SK-N-SH (cell line): ENCODE data around the gene RBM34. TPM values are rescaled to one million over a fixed set of nuclear protein-coding genes. Genes with fewer than 3 reads are reported as not detected.

Experiments used
- CTCF ChIA-PET: fragments of 300-600, 350-600 bp; formaldehyde crosslinking; extraction: SDS; loops from one replicate; lab custom pipeline; 2021; lab: Yijun Ruan, JAX
- POLR2A ChIA-PET: fragments of 350-600 bp; sonication (Branson Sonifier 250); formaldehyde crosslinking; extraction: SDS; loops from one replicate; lab custom pipeline; 2020; ENCODE audit warnings: antibody characterized with exemption, inconsistent platforms; lab: Yijun Ruan, JAX
- DNase-seq: peaks from one replicate; pipeline ENCODE4 v3.0.0; 2012
- H2AFZ ChIP-seq: fragments of 200-600 bp; sonication (generic); 2 replicates; pipeline ENCODE4 v1.8.1; 2016; ENCODE audit warnings: antibody characterized with exemption, mild to moderate bottlenecking, low read depth
- H3F3A ChIP-seq: fragments of 200-600 bp; sonication (generic); replicated peaks from 2 replicates; pipeline ENCODE3; 2016; ENCODE audit warnings: antibody characterized with exemption, mild to moderate bottlenecking; ENCODE audit not compliant: insufficient read depth
- H3K27ac ChIP-seq, 2 experiments: fragments of 200-500 bp in 1 of 2; fragments of 200-600 bp in 1 of 2; sonication (Bioruptor generic) in 1 of 2; sonication (generic), shearing (Covaris generic) in 1 of 2; 2 replicates each; pipeline versions ENCODE4 v1.5.1 to v1.6.1; 2014 to 2016; ENCODE audit warnings: low read depth in 2 of 2, inconsistent platforms in 1 of 2, low read length in 1 of 2, mild to moderate bottlenecking in 1 of 2, mixed read lengths in 1 of 2
- H3K27me3 ChIP-seq: fragments of 200-600 bp; sonication (generic), shearing (Covaris generic); 2 replicates; pipeline ENCODE4 v1.6.1; 2016; ENCODE audit warnings: mixed run types; ENCODE audit not compliant: insufficient read depth
- H3K36me3 ChIP-seq, 2 experiments: fragments of 200-500 bp in 1 of 2; fragments of 200-600 bp in 1 of 2; sonication (Bioruptor generic) in 1 of 2; sonication (generic) in 1 of 2; replicated peaks in 1 of 2; 2 replicates each; pipeline versions ENCODE3 to v1.5.1; 2014 to 2016; ENCODE audit warnings: low read length in 1 of 2, mild to moderate bottlenecking in 1 of 2; ENCODE audit not compliant: insufficient read depth in 2 of 2, control insufficient read depth in 1 of 2
- H3K4me1 ChIP-seq, 2 experiments: fragments of 200-500 bp in 1 of 2; fragments of 200-600 bp in 1 of 2; sonication (Bioruptor generic) in 1 of 2; sonication (generic), shearing (Covaris generic) in 1 of 2; 2 replicates each; pipeline versions ENCODE4 v1.5.1 to v1.6.1; 2014 to 2016; ENCODE audit warnings: low read depth in 1 of 2, low read length in 1 of 2, mixed run types in 1 of 2; ENCODE audit not compliant: insufficient read depth in 2 of 2, control insufficient read depth in 1 of 2
- H3K4me2 ChIP-seq: fragments of 200-600 bp; sonication (generic), shearing (Covaris generic); 2 replicates; pipeline ENCODE4 v1.6.1; 2017; ENCODE audit warnings: mixed run types
- H3K4me3 ChIP-seq, 2 experiments: fragments of 200-500 bp in 1 of 2; fragments of 200-600 bp in 1 of 2; sonication (Bioruptor generic) in 1 of 2; sonication (generic), shearing (Covaris generic) in 1 of 2; 2 replicates each; pipeline versions ENCODE4 v1.5.1 to v1.8.1; 2014 to 2016; ENCODE audit warnings: low read depth in 2 of 2, inconsistent platforms in 1 of 2, low read length in 1 of 2, mild to moderate bottlenecking in 1 of 2, mixed read lengths in 1 of 2, moderate library complexity in 1 of 2
- H3K79me2 ChIP-seq: fragments of 200-600 bp; sonication (generic); 2 replicates; pipeline ENCODE4 v1.8.1; 2017; ENCODE audit warnings: mild to moderate bottlenecking; ENCODE audit not compliant: insufficient read depth
- H3K9ac ChIP-seq: fragments of 200-600 bp; sonication (generic); 2 replicates; pipeline ENCODE4 v1.6.1; 2017; ENCODE audit warnings: mixed run types
- H3K9me2 ChIP-seq: fragments of 200-600 bp; sonication (generic); 2 replicates; pipeline ENCODE4 v1.6.1; 2017; ENCODE audit warnings: mixed run types
- H3K9me3 ChIP-seq: fragments of 200-600 bp; sonication (generic); 2 replicates; pipeline ENCODE4 v1.6.1; 2017; ENCODE audit warnings: mixed run types, mild to moderate bottlenecking, moderate library complexity
- H4K20me1 ChIP-seq: fragments of 200-600 bp; sonication (generic); 2 replicates; pipeline ENCODE4 v1.6.1; 2017; ENCODE audit warnings: mild to moderate bottlenecking, mixed run types; ENCODE audit not compliant: insufficient read depth
- ELF1 ChIP-seq: IDR thresholded peaks from 2 replicates; pipeline ENCODE4 v1.4.0; 2012
- EP300 ChIP-seq, 2 experiments: IDR thresholded peaks; 2 replicates each; pipeline versions ENCODE4 v1.4.0 to v1.6.1; 2012; ENCODE audit warnings: borderline replicate concordance in 1 of 2, low read depth in 1 of 2, low read length in 1 of 2
- EZH2phosphoT487 ChIP-seq: fragments of 200-600 bp; sonication (generic); IDR thresholded peaks from 2 replicates; pipeline ENCODE4 v1.6.1; 2017; ENCODE audit warnings: low read depth, mixed run types, mild to moderate bottlenecking, antibody characterized with exemption, moderate library complexity, borderline replicate concordance
- GATA2 ChIP-seq: sonication (generic); formaldehyde crosslinking; IDR thresholded peaks from 2 replicates; pipeline ENCODE4 v1.5.0; 2020; ENCODE audit warnings: mild to moderate bottlenecking, missing genetic modification reagents
- JUND ChIP-seq: IDR thresholded peaks from 2 replicates; pipeline ENCODE4 v1.4.0; 2012
- MXI1 ChIP-seq: IDR thresholded peaks from 2 replicates; pipeline ENCODE4 v1.6.1; 2012; ENCODE audit warnings: mild to moderate bottlenecking, low read depth, low read length, improper control_type of control experiment
- NRF1 ChIP-seq: IDR thresholded peaks from 2 replicates; pipeline ENCODE4 v1.6.1; 2012; ENCODE audit warnings: low read depth, mild to moderate bottlenecking, low read length
- REST ChIP-seq: IDR thresholded peaks from 2 replicates; pipeline ENCODE4 v1.6.1; 2012; ENCODE audit warnings: mild to moderate bottlenecking, low read depth, low read length, moderate library complexity
- RFX5 ChIP-seq: IDR thresholded peaks from 2 replicates; pipeline ENCODE4 v1.6.1; 2012; ENCODE audit warnings: mild to moderate bottlenecking, improper control_type of control experiment, low read length
- TCF12 ChIP-seq: IDR thresholded peaks from 2 replicates; pipeline ENCODE4 v1.4.0; 2012
- YY1 ChIP-seq: IDR thresholded peaks from 2 replicates; pipeline ENCODE4 v1.4.0; 2012; ENCODE audit warnings: low read depth, mild to moderate bottlenecking
- WGBS: methylation state at CpG from one replicate; pipeline ENCODE4 v1.1.6; 2017; ENCODE audit warnings: low lambda C conversion rate; 5-methylcytosine and 5-hydroxymethylcytosine counted together
- polyA plus RNA-seq, 3 experiments: library from polyadenylated mRNA; depleted of rRNA; stranded (reverse); fragments of >200 nt; gene quantifications; 2 replicates each; pipeline ENCODE4 v1.2.3, GENCODE V29; 2012
- TF ChIP-seq, protein P1 (sequence below): IDR thresholded peaks from 2 replicates; pipeline ENCODE4; 2012
- TF ChIP-seq, protein P2 (sequence below): fragments of 200-600 bp; sonication (generic); IDR thresholded peaks from 2 replicates; pipeline ENCODE4 v1.6.1; 2017; ENCODE audit warnings: antibody characterized with exemption, mild to moderate bottlenecking, moderate library complexity
- TF ChIP-seq, protein P3 (sequence below): IDR thresholded peaks from 2 replicates; pipeline ENCODE4 v1.4.0; 2012; ENCODE audit warnings: low read depth

Gene RBM34
- polyA plus RNA-seq, 1 of the 3 experiments (the other 2 are of a cell fraction): 39.9 TPM

- TF ChIP-seq REST: no peak
- TF ChIP-seq, protein P1, sequence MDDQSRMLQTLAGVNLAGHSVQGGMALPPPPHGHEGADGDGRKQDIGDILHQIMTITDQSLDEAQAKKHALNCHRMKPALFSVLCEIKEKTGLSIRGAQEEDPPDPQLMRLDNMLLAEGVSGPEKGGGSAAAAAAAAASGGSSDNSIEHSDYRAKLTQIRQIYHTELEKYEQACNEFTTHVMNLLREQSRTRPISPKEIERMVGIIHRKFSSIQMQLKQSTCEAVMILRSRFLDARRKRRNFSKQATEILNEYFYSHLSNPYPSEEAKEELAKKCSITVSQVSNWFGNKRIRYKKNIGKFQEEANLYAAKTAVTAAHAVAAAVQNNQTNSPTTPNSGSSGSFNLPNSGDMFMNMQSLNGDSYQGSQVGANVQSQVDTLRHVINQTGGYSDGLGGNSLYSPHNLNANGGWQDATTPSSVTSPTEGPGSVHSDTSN: no peak
- TF ChIP-seq NRF1: no peak
Measured at GRCh38 chr1:235133086-235133485, 28.0 kb downstream of the RBM34 start (continued).

DNA sequence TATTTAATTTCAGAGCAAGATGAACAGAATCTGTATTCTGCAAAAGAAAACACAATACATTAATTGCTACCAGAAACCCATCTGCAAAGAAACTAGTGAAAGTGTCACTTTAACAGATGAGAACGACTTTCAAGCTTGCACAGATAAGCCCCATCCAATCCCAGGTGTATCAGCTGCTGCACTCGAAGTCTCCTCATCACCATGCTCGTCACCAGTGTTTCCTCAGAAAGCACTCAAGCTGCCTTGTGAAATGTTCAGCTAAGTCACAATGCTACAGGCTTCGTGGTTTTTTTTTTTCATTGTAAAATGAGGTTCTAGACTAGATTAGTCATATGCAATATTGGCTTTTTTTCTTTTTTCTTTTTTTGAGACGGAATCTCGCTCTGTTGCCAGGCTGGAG lies 29.1 kb downstream of the RBM34 start:
- peaks cover 17% of the 10 kb centered on the region for H3K79me2 ChIP-seq
- H3K4me3 ChIP-seq: no peak overlapping the region
- no peak overlapping the region for H3K4me2 ChIP-seq
- WGBS: 88% methylated on average over 6 of the region's 6 CpGs
- H2AFZ ChIP-seq: no peak overlapping the region
- H3K9me2 ChIP-seq: no peaks in the 10 kb centered on the region
- ChIA-PET POLR2A (no interaction called here), CTCF (no interaction called here)
- H3F3A ChIP-seq: peaks cover 34% of the 10 kb centered on the region
- H4K20me1 ChIP-seq: peaks cover 10% of the 10 kb centered on the region
- H3K9me3 ChIP-seq: no peaks in the 10 kb centered on the region
- no peak overlapping the region for H3K27ac ChIP-seq
- no peak for DNase-seq
- H3K27me3 ChIP-seq: no peaks in the 10 kb centered on the region
- H3K9ac ChIP-seq: no peak overlapping the region
- TF ChIP-seq MXI1 (no peak), EZH2phosphoT487 (no peak), JUND (no peak)
- H3K4me1 ChIP-seq: peaks cover 0 to 3% of the 10 kb centered on the region in 2 experiments; a peak in 2 of 4 replicates
- H3K36me3 ChIP-seq: peaks cover 33 to 36% of the 10 kb centered on the region in 2 experiments

DNA sequence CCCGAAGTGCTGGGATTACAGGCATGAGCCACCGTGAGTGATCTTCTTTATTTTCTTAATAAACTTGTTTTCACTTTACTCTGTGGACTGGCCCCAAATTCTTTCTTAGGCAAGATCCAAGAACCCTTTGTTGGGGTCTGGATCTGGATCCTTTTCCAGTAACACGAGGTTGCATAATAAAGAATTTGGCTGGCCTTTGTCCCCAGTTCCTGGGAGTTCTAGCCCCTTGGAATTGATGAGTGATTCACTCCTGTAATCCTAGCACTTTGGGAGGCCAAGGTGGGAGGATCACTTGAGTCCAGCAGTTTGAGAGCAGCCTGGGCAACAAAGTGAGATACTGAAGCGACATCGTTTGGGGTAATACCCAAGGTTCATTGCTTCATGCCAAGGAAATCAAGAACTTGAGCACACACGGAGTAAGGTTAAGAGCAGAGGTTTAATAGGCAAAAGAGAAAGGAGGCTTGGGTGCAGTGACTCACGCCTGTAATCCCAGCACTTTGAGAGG lies 30.2 kb downstream of the RBM34 start:
- POLR2A ChIA-PET: no interaction called here
- DNase-seq: no peak
- no peak overlapping the region for H3K4me2 ChIP-seq
- H3K9me3 ChIP-seq: no peaks in the 10 kb centered on the region
- H4K20me1 ChIP-seq: peaks cover 20% of the 10 kb centered on the region
- H3K36me3 ChIP-seq: peaks cover 22 to 27% of the 10 kb centered on the region in 2 experiments
- no peak overlapping the region for H3K4me3 ChIP-seq
- H3K27ac ChIP-seq: no peak overlapping the region
- no peaks in the 10 kb centered on the region for H3K27me3 ChIP-seq
- H3K4me1 ChIP-seq: peaks cover 0 to 5% of the 10 kb centered on the region in 2 experiments; a peak in 2 of 4 replicates
- no peak overlapping the region for H2AFZ ChIP-seq
- H3K9me2 ChIP-seq: no peaks in the 10 kb centered on the region
- H3K9ac ChIP-seq: no peak overlapping the region
- peaks cover 28% of the 10 kb centered on the region for H3K79me2 ChIP-seq
- peaks cover 34% of the 10 kb centered on the region for H3F3A ChIP-seq
- WGBS: 91% methylated on average over 7 of the region's 7 CpGs
- TF ChIP-seq, protein P2, sequence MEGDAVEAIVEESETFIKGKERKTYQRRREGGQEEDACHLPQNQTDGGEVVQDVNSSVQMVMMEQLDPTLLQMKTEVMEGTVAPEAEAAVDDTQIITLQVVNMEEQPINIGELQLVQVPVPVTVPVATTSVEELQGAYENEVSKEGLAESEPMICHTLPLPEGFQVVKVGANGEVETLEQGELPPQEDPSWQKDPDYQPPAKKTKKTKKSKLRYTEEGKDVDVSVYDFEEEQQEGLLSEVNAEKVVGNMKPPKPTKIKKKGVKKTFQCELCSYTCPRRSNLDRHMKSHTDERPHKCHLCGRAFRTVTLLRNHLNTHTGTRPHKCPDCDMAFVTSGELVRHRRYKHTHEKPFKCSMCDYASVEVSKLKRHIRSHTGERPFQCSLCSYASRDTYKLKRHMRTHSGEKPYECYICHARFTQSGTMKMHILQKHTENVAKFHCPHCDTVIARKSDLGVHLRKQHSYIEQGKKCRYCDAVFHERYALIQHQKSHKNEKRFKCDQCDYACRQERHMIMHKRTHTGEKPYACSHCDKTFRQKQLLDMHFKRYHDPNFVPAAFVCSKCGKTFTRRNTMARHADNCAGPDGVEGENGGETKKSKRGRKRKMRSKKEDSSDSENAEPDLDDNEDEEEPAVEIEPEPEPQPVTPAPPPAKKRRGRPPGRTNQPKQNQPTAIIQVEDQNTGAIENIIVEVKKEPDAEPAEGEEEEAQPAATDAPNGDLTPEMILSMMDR: no peak
- no peak for TF ChIP-seq TCF12
- TF ChIP-seq REST: no peak
- TF ChIP-seq NRF1: no peak
- no peak for TF ChIP-seq ELF1
- no peak for TF ChIP-seq EP300 (IDR thresholded peaks at IDR 0.05; ENCODE audit: borderline replicate concordance in 1 of 2, low read depth in 1 of 2, low read length in 1 of 2)
- TF ChIP-seq, protein P3, sequence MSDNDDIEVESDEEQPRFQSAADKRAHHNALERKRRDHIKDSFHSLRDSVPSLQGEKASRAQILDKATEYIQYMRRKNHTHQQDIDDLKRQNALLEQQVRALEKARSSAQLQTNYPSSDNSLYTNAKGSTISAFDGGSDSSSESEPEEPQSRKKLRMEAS: no peak
- no peak for TF ChIP-seq YY1
- no peak for TF ChIP-seq GATA2 (CRISPR knock-in tag)
- TF ChIP-seq RFX5: no peak
- CTCF ChIA-PET: no interaction called here
